Trophoblast cell (in vitro differentiated cells and primary cell): ENCODE measurements around the gene APBB3.
"Not testable (repeated sequence)": the region's sequence is repeated elsewhere in the genome, so short reads cannot be mapped to it uniquely, and the experiment has no call there.

Experiments used
- DNase-seq, 2 donors: peaks; one replicate each; pipeline ENCODE4 v3.0.0-alpha.2; 2016
- H2AFZ ChIP-seq: 2 replicates; pipeline ENCODE4 v1.6.1; 2013; ENCODE audit warnings: low read length, moderate library complexity, mild to moderate bottlenecking; ENCODE audit not compliant: insufficient read depth, poor library complexity
- H2AK5ac ChIP-seq: 2 replicates; pipeline ENCODE4 v1.6.1; 2013; ENCODE audit warnings: mild to moderate bottlenecking, low read length
- H2BK120ac ChIP-seq: 2 replicates; pipeline ENCODE4 v1.6.1; 2013; ENCODE audit warnings: low read length, mild to moderate bottlenecking, moderate library complexity; ENCODE audit not compliant: insufficient read depth, poor library complexity
- H2BK12ac ChIP-seq: 2 replicates; pipeline ENCODE4 v1.6.1; 2013; ENCODE audit warnings: mild to moderate bottlenecking, low read length, moderate library complexity
- H2BK5ac ChIP-seq: 2 replicates; pipeline ENCODE4 v1.6.1; 2013; ENCODE audit warnings: low read length, low read depth, moderate library complexity, mild to moderate bottlenecking; ENCODE audit not compliant: poor library complexity
- H3K14ac ChIP-seq: 2 replicates; pipeline ENCODE4 v1.6.1; 2013; ENCODE audit warnings: mild to moderate bottlenecking, low read length
- H3K18ac ChIP-seq: 2 replicates; pipeline ENCODE4 v1.6.1; 2013; ENCODE audit warnings: mild to moderate bottlenecking, low read length
- H3K23ac ChIP-seq: 2 replicates; pipeline ENCODE4 v1.6.1; 2013; ENCODE audit warnings: low read length
- H3K27ac ChIP-seq: 2 replicates; pipeline ENCODE4 v1.5.1; 2013; ENCODE audit warnings: low read depth, mild to moderate bottlenecking, inconsistent platforms, low read length, moderate library complexity
- H3K27me3 ChIP-seq: 2 replicates; pipeline ENCODE4 v1.6.1; 2013; ENCODE audit warnings: inconsistent platforms, mild to moderate bottlenecking, low read length, moderate library complexity; ENCODE audit not compliant: insufficient read depth
- H3K36me3 ChIP-seq, 2 experiments: 1 replicate in 1 of 2; 2 replicates in 1 of 2; pipeline ENCODE4 v1.6.1; 2013; ENCODE audit warnings: low read length in 2 of 2, mild to moderate bottlenecking in 2 of 2, moderate library complexity in 1 of 2; ENCODE audit not compliant: insufficient read depth in 2 of 2, control insufficient read depth in 1 of 2
- H3K4ac ChIP-seq: 2 replicates; pipeline ENCODE4 v1.6.1; 2013; ENCODE audit warnings: low read depth, mild to moderate bottlenecking, low read length, moderate library complexity
- H3K4me1 ChIP-seq, 2 experiments: 1 replicate in 1 of 2; 2 replicates in 1 of 2; pipeline ENCODE4 v1.6.1; 2013; ENCODE audit warnings: low read length in 2 of 2, mild to moderate bottlenecking in 2 of 2, moderate library complexity in 1 of 2; ENCODE audit not compliant: insufficient read depth in 2 of 2, control insufficient read depth in 1 of 2
- H3K4me2 ChIP-seq: 2 replicates; pipeline ENCODE4 v1.6.1; 2013; ENCODE audit warnings: inconsistent platforms, mild to moderate bottlenecking, low read length, moderate library complexity
- H3K4me3 ChIP-seq: 2 replicates; pipeline ENCODE4 v1.5.1; 2013; ENCODE audit warnings: mild to moderate bottlenecking, low read depth, low read length, inconsistent platforms
- H3K79me1 ChIP-seq: one replicate; pipeline ENCODE4 v1.6.1; 2013; ENCODE audit warnings: low read length
- H3K79me2 ChIP-seq: 2 replicates; pipeline ENCODE4 v1.6.1; 2013; ENCODE audit warnings: low read length, mild to moderate bottlenecking; ENCODE audit not compliant: control insufficient read depth, insufficient read depth, poor library complexity
- H3K9ac ChIP-seq: 2 replicates; pipeline ENCODE4 v1.6.1; 2013; ENCODE audit warnings: mild to moderate bottlenecking, low read length
- H3K9me3 ChIP-seq: 2 replicates; pipeline ENCODE4 v1.6.1; 2013; ENCODE audit warnings: low read depth, mild to moderate bottlenecking, control low read depth, inconsistent platforms, low read length; ENCODE audit not compliant: insufficient read depth
- H4K12ac ChIP-seq: 2 replicates; pipeline ENCODE4 v1.6.1; 2013; ENCODE audit warnings: low read depth, mild to moderate bottlenecking, low read length, moderate library complexity
- H4K8ac ChIP-seq: 2 replicates; pipeline ENCODE4 v1.6.1; 2013; ENCODE audit warnings: low read depth, mild to moderate bottlenecking, low read length, moderate library complexity
- H4K91ac ChIP-seq: one replicate; pipeline ENCODE4 v1.6.1; 2013; ENCODE audit warnings: low read depth, mild to moderate bottlenecking, low read length, moderate library complexity
- WGBS: extraction: QIAGEN DNeasy Blood & Tissue Kit; methylation state at CpG from one replicate; pipeline ENCODE4 v1.1.7; 2013; ENCODE audit warnings: missing lambda C conversion rate; ENCODE audit not compliant: insufficient read length, insufficient coverage; ENCODE audit errors: extremely low coverage; 5-methylcytosine and 5-hydroxymethylcytosine counted together

The APBB3 gene

DNA sequence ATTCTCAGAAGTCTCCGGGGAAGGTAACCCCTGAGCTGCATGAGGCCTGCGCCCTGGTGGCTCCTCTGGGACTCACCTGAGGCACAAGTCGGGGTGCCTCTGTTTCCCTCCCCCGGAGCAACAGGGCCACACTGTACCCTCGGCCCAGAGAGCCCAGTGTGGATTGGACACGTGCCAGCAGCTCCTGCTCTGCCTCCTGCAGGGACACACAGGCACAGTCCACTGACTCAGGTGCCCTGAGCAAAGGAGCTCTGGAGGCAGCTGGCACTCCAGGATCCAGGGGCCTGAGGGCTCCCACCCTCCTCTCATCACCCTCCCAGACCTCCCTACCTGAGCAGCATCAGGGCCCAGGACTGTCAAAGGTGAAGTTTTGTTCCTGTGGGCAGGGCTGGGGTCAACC, 29.8 kb upstream of the APBB3 start:
- Histone ChIP-seq H4K12ac (no peak overlapping the region), H3K4ac (no peak overlapping the region), H3K23ac (no peak overlapping the region), H3K36me3 (no peaks in the 10 kb centered on the region), H4K91ac (no peak overlapping the region), H3K4me3 (no peak overlapping the region), H3K9me3 (no peaks in the 10 kb centered on the region), H2BK120ac (no peak overlapping the region), H2BK5ac (no peak overlapping the region), H3K4me1 (no peaks in the 10 kb centered on the region), H3K14ac (no peak overlapping the region), H2AK5ac (no peak overlapping the region), H4K8ac (no peak overlapping the region), H3K4me2 (no peak overlapping the region), H2AFZ (no peak overlapping the region), H3K27me3 (no peaks in the 10 kb centered on the region), H3K79me1 (no peaks in the 10 kb centered on the region), H3K79me2 (no peaks in the 10 kb centered on the region), H2BK12ac (no peak overlapping the region), H3K18ac (no peak overlapping the region), H3K27ac (no peak overlapping the region), H3K9ac (no peak overlapping the region)
- no CpG with 5 or more reads among the region's 6 CpGs for WGBS
- DNase-seq = no peak

DNA sequence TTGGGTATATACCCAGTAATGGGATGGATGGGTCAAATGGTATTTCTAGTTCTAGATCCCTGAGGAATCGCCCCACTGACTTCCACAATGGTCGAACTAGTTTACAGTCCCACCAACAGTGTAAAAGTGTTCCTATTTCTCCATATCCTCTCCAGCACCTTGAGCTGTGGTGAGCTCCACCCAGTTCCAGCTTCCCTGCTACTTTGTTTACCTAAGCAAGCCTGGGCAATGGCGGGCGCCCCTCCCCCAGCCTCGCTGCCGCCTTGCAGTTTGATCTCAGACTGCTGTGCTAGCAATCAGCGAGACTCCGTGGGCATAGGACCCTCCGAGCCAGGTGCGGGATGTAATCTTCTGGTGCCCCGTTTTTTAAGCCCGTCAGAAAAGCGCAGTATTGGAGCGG, 28.7 kb upstream of the APBB3 start:
- not testable (repeated sequence) for H3K4ac ChIP-seq, H3K27me3 ChIP-seq, H2BK5ac ChIP-seq, H2BK12ac ChIP-seq, H3K9me3 ChIP-seq, H4K8ac ChIP-seq, H3K4me3 ChIP-seq, H3K79me2 ChIP-seq, H4K91ac ChIP-seq, H4K12ac ChIP-seq, H3K79me1 ChIP-seq, H2AK5ac ChIP-seq, H3K14ac ChIP-seq, H3K18ac ChIP-seq, H3K4me2 ChIP-seq, H3K27ac ChIP-seq, H3K9ac ChIP-seq, H2AFZ ChIP-seq, H2BK120ac ChIP-seq, H3K23ac ChIP-seq, H3K36me3 ChIP-seq, H3K4me1 ChIP-seq
- no CpG with 5 or more reads among the region's 14 CpGs for WGBS
- DNase-seq = peak in 1 of 2 donors; percentile 17

- Histone ChIP-seq H4K91ac (no peak overlapping the region), H4K12ac (no peak overlapping the region), H3K4me2 (no peak overlapping the region), H3K14ac (no peak overlapping the region), H3K23ac (no peak overlapping the region), H3K4me1 (no peaks in the 10 kb centered on the region), H3K4me3 (no peak overlapping the region), H4K8ac (no peak overlapping the region), H3K4ac (no peak overlapping the region), H2BK12ac (no peak overlapping the region), H3K9ac (no peak overlapping the region), H3K18ac (no peak overlapping the region), H3K27me3 (no peaks in the 10 kb centered on the region), H2BK120ac (no peak overlapping the region), H2AFZ (no peak overlapping the region), H3K79me1 (no peaks in the 10 kb centered on the region), H3K27ac (no peak overlapping the region), H2BK5ac (no peak overlapping the region), H2AK5ac (no peak overlapping the region), H3K79me2 (no peaks in the 10 kb centered on the region), H3K36me3 (no peaks in the 10 kb centered on the region), H3K9me3 (no peaks in the 10 kb centered on the region)
- no CpG with 5 or more reads among the region's 5 CpGs for WGBS
- DNase-seq = no peak
Observed at GRCh38 chr5:140591747-140592372, 27.5 kb upstream of the APBB3 start.

DNA sequence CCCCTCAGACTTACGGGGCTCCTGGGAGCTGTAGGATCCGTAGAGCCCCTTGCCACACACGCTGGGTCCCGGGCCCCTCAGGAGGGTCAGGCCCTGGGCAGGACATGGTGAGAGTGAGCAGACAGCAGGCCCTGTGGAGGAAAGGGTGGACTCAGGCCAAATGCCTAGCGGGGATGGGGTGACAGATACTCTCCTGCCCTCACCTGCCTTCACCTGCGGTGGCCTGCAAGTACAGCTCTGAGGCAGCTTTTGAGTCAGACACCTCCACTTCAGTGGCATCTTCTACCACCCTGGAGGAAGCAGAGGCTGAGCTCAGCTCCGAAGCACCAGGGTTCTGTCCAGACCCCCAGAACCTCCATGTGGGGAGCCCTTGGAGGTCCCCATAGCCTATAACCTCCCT, 26.5 kb upstream of the APBB3 start:
- no peaks in the 10 kb centered on the region for H3K36me3 ChIP-seq
- H3K4ac ChIP-seq = no peak overlapping the region
- H3K27ac ChIP-seq = no peak overlapping the region
- no peak overlapping the region for H4K91ac ChIP-seq
- H3K79me1 ChIP-seq = no peaks in the 10 kb centered on the region
- WGBS = no CpG with 5 or more reads among the region's 7 CpGs
- H2BK120ac ChIP-seq = no peak overlapping the region
- H2BK5ac ChIP-seq = no peak overlapping the region
- no peak overlapping the region for H3K4me2 ChIP-seq
- no peak overlapping the region for H2BK12ac ChIP-seq
- no peaks in the 10 kb centered on the region for H3K9me3 ChIP-seq
- H3K18ac ChIP-seq = no peak overlapping the region
- no peak overlapping the region for H4K8ac ChIP-seq
- H2AK5ac ChIP-seq = no peak overlapping the region
- no peak overlapping the region for H3K23ac ChIP-seq
- H3K4me1 ChIP-seq = no peaks in the 10 kb centered on the region
- no peaks in the 10 kb centered on the region for H3K79me2 ChIP-seq
- no peak overlapping the region for H3K14ac ChIP-seq
- H4K12ac ChIP-seq = no peak overlapping the region
- H3K9ac ChIP-seq = no peak overlapping the region
- no peak for DNase-seq
- H3K4me3 ChIP-seq = no peak overlapping the region
- no peak overlapping the region for H2AFZ ChIP-seq
- no peaks in the 10 kb centered on the region for H3K27me3 ChIP-seq
